HG03439 (cell line): ENCODE data around the gene GTF2H4.

Source experiments
- ATAC-seq: cut with Tn5 transposase; IDR thresholded peaks from one replicate; pipeline ENCODE4 v1.9.1; 2021; ENCODE audit warnings: mild to moderate bottlenecking, moderate library complexity; ENCODE audit not compliant: unreplicated experiment

The GTF2H4 gene

DNA sequence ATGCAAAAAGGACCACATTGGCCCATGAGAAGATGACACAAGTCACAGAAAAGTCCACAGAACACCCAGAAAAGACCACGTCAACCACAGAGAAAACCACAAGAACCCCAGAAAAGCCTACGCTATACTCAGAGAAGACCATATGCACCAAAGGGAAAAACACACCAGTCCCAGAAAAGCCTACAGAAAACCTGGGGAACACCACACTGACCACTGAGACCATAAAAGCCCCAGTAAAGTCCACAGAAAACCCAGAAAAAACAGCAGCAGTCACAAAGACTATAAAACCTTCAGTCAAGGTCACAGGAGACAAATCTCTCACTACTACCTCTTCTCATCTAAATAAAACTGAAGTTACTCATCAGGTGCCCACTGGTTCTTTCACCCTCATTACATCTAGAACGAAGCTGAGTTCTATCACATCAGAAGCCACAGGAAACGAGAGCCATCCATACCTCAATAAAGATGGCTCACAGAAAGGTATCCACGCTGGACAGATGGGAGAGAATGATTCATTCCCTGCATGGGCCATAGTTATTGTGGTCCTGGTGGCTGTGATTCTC, 44.0 kb downstream of the GTF2H4 start:
- ATAC-seq: no peak

DNA sequence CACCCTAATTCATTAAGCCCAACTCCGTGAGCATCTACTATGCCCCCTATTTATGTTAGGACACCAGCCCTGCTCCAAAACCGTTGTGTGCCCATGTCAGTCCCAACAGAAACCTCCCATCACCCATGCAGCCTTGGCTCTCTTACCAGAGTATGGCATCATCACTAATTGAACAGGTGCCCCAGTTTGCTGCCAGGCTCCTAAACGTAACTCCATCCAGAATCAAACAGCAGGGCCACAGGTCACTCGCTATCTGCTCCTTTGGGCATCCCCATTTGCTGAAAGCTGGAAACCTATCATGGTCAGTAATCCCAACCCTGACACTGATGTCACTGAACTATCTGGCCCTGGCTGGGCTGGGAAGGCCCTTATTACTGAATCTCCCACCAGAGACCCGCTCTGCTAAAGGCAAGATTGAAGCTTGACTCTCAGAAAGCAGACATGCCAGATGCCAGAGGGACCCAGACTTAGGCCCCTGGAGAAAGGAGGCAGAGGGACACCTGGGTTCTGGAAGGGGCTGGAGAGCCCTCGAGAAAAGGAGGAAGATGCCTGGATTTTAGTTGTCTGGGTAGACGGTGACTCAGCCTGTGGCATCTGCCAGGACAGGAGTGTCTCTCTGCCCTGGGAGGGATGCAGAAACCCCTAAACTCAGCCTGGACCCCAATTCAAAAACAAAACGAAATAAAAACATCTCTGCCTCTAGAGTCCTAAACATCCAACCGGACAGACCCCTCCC, 46.8 kb downstream of the GTF2H4 start:
- ATAC-seq: no peak

DNA sequence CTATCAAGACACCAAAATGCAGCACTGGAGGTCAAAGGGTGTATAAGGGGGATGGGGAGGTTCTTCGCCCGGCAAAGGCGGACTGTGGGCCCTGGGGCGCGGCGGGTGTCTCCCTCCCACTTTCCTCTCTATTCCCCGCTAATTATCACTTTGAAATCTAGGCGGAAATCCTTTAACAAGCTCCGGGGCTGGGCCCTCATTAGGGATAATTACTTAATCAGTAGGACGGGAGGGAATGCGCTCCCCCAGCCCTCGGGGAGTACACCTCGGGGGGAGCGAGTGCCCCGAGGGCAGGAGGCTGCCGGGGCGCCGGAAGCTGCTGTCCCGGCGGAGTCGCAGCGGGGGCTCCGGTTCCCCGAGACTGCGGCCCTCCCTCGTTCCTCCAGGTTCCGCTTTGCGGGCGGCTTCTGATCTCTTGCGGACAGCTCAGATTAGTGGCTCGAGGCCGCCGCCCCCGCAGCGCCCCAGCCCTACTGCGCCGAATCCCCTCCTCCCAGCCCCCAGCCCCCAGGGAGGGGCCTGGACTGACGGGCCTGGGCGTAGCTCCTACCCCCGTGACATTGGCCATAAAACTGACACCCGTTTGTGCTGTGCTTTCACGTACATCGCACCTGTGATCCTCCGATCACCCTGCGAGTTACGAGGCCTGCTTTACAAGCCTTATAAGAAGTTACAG, 47.5 kb downstream of the GTF2H4 start:
- peak; percentile 59 for ATAC-seq

DNA sequence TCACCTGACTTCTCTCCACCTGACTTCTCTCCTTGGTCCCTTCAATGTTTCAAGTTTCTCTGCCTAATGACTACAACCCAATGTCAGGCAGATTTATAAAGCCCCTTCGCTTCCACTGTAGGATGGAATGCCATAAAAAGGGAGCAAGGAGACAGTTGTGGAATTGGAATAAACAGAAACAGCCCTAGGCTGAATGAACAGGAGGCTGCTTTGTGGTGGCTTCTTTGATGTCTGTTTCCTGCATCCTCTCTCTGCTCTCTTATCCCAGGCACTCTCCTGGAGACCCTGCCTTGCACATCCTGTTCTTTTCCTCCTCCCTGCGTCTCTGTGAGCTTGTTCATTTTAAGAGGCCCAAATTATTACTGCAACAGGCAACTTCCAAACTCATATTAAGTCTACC, 49.7 kb downstream of the GTF2H4 start:
- no peak for ATAC-seq

DNA sequence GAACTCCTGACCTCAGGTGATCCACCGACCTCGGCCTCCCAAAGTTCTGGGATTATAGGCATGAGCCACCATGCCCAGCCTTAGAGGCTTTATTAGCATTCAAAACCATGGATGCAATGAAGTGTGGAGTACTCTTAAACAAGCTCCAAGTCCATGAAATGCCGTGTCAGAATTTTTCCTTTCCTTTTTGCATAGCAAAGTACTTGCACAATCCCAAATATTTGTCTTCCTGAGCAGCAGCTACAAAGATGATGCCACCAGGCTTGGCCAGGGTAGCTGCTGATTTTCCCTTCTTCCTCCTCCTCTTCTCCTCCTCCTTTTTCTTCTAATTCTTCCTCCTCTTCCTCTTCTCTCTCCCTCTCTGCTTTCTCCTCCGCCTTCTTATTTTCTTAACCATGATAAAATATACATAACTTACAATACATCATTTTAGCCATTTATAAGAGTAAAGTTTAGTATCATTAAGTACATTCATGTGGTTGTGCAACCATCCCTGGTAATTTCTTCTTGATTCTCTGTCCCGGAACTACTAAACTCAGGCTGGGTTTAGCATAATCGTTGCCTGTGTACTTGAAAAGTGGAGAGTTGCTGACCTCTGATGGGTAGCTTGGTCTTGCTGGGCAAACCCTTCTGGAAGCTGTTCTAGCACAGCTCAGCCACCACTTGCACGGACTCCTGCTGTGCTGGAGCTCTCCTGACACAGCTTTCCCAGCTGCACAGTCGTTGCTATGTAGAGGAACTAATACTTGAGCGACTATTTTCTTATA, 53.1 kb downstream of the GTF2H4 start:
- no peak for ATAC-seq

DNA sequence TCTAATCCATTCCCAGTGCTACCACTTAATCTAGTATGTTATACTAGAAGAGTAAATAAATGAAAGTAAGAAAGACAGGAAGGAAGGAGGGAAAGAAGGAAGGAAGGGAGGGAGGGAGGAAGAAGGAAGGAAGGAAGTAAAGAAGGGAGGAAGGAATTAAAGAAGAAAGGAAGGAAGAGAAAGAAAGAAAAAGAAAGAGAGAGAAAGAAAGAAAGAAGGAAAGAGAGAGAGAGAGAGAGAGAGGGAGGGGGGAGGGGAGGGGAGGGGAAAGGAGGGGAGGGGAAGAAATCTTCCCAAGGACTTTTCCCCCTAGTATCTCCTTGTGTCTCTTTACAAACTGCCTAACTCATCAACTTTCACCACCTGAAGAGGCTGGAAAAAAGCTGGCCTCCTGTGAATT, 54.7 kb downstream of the GTF2H4 start:
- no peak for ATAC-seq

DNA sequence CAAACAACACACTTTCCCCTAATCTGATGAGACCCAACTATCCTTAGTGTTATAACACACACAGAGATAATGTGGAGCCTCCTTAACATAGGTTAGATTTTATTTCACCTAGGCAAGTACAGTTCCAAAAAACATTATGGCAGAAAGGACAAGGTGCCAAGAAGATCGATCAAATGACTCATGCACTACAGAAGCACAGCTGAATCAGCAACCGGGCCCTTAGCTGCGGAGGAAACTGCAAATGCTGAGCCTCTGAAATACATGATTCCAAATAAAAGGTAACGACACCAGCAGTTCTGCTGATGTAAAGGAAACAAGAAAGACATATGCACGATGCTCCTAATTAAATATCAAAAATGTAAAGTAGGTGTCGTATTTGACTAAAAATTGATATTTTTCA, 55.6 kb downstream of the GTF2H4 start:
- ATAC-seq: no peak
